Neuronal stem cell (in vitro differentiated cells): Measurements from ENCODE around the gene SEL1L3.

ENCODE experiments used
- DNase-seq: peaks from one replicate; pipeline ENCODE4 v3.0.0-alpha.2; 2013; ENCODE audit warnings: low spot score
- H2AFZ ChIP-seq: one replicate; pipeline ENCODE4 v1.6.1; 2013; ENCODE audit warnings: mild to moderate bottlenecking, low read length, inconsistent platforms
- H2AK5ac ChIP-seq: 2 replicates; pipeline ENCODE4 v1.6.1; 2013; ENCODE audit warnings: low read depth, mild to moderate bottlenecking, inconsistent platforms, low read length, moderate library complexity, mixed read lengths
- H2BK120ac ChIP-seq: 2 replicates; pipeline ENCODE4 v1.6.1; 2013; ENCODE audit warnings: low read depth, mild to moderate bottlenecking, inconsistent platforms, low read length, moderate library complexity, mixed read lengths
- H2BK12ac ChIP-seq: one replicate; pipeline ENCODE4 v1.6.1; 2013; ENCODE audit warnings: low read length, inconsistent platforms
- H2BK15ac ChIP-seq: 2 replicates; pipeline ENCODE4 v1.6.1; 2013; ENCODE audit warnings: mild to moderate bottlenecking, low read length, inconsistent platforms, mixed read lengths
- H2BK5ac ChIP-seq: one replicate; pipeline ENCODE4 v1.6.1; 2013; ENCODE audit warnings: inconsistent platforms, mild to moderate bottlenecking, low read length, moderate library complexity
- H3K14ac ChIP-seq: one replicate; pipeline ENCODE4 v1.6.1; 2013; ENCODE audit warnings: low read length, inconsistent platforms
- H3K18ac ChIP-seq: 2 replicates; pipeline ENCODE4 v1.6.1; 2013; ENCODE audit warnings: low read length, inconsistent platforms
- H3K23ac ChIP-seq: 2 replicates; pipeline ENCODE4 v1.6.1; 2013; ENCODE audit warnings: low read depth, mild to moderate bottlenecking, mixed read lengths, low read length, inconsistent platforms; ENCODE audit not compliant: poor library complexity
- H3K27ac ChIP-seq: replicated peaks from 3 replicates; pipeline ENCODE4 v1.5.1; 2013; ENCODE audit warnings: low read length, inconsistent platforms
- H3K27me3 ChIP-seq, 3 experiments: 2 replicates each; pipeline ENCODE4 v1.6.1; 2013; ENCODE audit warnings: low read length in 3 of 3, mild to moderate bottlenecking in 2 of 3, inconsistent platforms in 1 of 3, low read depth in 1 of 3, mixed read lengths in 1 of 3, moderate library complexity in 1 of 3; ENCODE audit not compliant: control insufficient read depth in 3 of 3, insufficient read depth in 3 of 3
- H3K36me3 ChIP-seq, 2 donors: replicated peaks in 1 of 2; 2 replicates each; pipeline ENCODE4 v1.6.1; 2013; ENCODE audit warnings: low read length in 2 of 2; ENCODE audit not compliant: control insufficient read depth in 2 of 2, insufficient read depth in 2 of 2
- H3K4ac ChIP-seq: 2 replicates; pipeline ENCODE4 v1.6.1; 2013; ENCODE audit warnings: inconsistent platforms, mild to moderate bottlenecking, low read length, moderate library complexity
- H3K4me1 ChIP-seq, 2 donors: 1 replicate in 1 of 2; 2 replicates in 1 of 2; pipeline ENCODE4 v1.6.1; 2013; ENCODE audit warnings: low read length in 2 of 2, low read depth in 1 of 2; ENCODE audit not compliant: control insufficient read depth in 2 of 2, insufficient read depth in 1 of 2
- H3K4me2 ChIP-seq: one replicate; pipeline ENCODE4 v1.6.1; 2013; ENCODE audit warnings: mild to moderate bottlenecking, low read length, inconsistent platforms; ENCODE audit not compliant: insufficient read depth, poor library complexity, severe bottlenecking
- H3K4me3 ChIP-seq, 2 donors: 2 replicates each; pipeline ENCODE4 v1.5.1; 2013; ENCODE audit warnings: low read length in 2 of 2, mild to moderate bottlenecking in 2 of 2, inconsistent platforms in 1 of 2, moderate library complexity in 1 of 2
- H3K79me1 ChIP-seq: one replicate; pipeline ENCODE4 v1.6.1; 2013; ENCODE audit warnings: low read depth, mild to moderate bottlenecking, inconsistent platforms, low read length, moderate library complexity
- H3K9ac ChIP-seq: one replicate; pipeline ENCODE4 v1.6.1; 2013; ENCODE audit warnings: mild to moderate bottlenecking, low read depth, low read length, inconsistent platforms; ENCODE audit not compliant: poor library complexity
- H3K9me3 ChIP-seq, 2 donors: replicated peaks in 1 of 2; 2 replicates each; pipeline versions ENCODE3 to v1.6.1; 2013; ENCODE audit warnings: low read length in 2 of 2, mild to moderate bottlenecking in 2 of 2, inconsistent platforms in 1 of 2, low read depth in 1 of 2, mixed read lengths in 1 of 2, moderate library complexity in 1 of 2; ENCODE audit not compliant: control insufficient read depth in 2 of 2, insufficient read depth in 1 of 2
- H4K8ac ChIP-seq: one replicate; pipeline ENCODE4 v1.6.1; 2013; ENCODE audit warnings: low read depth, mild to moderate bottlenecking, inconsistent platforms, low read length, moderate library complexity
- H4K91ac ChIP-seq: one replicate; pipeline ENCODE4 v1.6.1; 2013; ENCODE audit warnings: low read length, low read depth, mild to moderate bottlenecking, inconsistent platforms; ENCODE audit not compliant: poor library complexity
- WGBS, 2 donors: extraction: QIAGEN DNeasy Blood & Tissue Kit; methylation state at CpG; one replicate each; pipeline ENCODE4 v1.1.7; 2013; ENCODE audit warnings: missing lambda C conversion rate in 2 of 2, mixed read lengths in 1 of 2; ENCODE audit not compliant: insufficient read length in 2 of 2, insufficient replicate concordance in 1 of 2; ENCODE audit errors: extremely low coverage in 2 of 2; 5-methylcytosine and 5-hydroxymethylcytosine counted together

SEL1L3 gene

DNA sequence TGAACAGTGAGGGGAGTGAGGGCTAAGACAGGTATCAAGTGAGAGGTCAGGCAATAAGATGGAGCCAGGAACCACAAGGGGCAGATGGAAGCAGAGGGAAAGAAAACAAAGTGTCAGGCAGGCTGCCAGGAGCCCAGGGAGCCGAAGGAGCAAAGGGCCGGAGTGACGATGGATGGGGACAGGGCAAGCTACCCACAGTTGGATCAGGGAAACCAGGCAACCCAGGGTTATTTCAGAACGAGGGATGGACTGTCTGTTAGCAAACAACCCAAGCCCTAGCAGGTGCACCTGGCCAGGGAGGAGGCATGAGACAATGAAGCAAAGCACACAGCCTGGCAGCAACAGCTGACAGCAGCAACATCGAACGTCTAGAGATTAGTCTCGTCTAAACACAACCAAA is 39.2 kb downstream of the SEL1L3 start:
- no CpG with 5 or more reads among the region's 7 CpGs for WGBS, 2 donors
- Histone ChIP-seq H3K4ac (no peak overlapping the region), H3K18ac (peak overlapping the region; percentile 2), H3K4me1 (peaks cover 0 to 10% of the 10 kb centered on the region in 2 donors), H3K4me2 (no peak overlapping the region), H3K9ac (no peak overlapping the region), H2AK5ac (no peak overlapping the region), H3K14ac (no peak overlapping the region), H3K36me3 (no peaks in the 10 kb centered on the region), H2BK12ac (no peak overlapping the region), H4K8ac (no peak overlapping the region), H3K23ac (no peak overlapping the region), H3K27me3 (no peaks in the 10 kb centered on the region), H3K79me1 (no peaks in the 10 kb centered on the region), H3K27ac (no peak overlapping the region), H2AFZ (no peak overlapping the region), H3K9me3 (no peaks in the 10 kb centered on the region), H2BK120ac (no peak overlapping the region), H4K91ac (no peak overlapping the region), H2BK5ac (no peak overlapping the region), H3K4me3 (no peak overlapping the region), H2BK15ac (no peak overlapping the region)
- DNase-seq: no peak

DNA sequence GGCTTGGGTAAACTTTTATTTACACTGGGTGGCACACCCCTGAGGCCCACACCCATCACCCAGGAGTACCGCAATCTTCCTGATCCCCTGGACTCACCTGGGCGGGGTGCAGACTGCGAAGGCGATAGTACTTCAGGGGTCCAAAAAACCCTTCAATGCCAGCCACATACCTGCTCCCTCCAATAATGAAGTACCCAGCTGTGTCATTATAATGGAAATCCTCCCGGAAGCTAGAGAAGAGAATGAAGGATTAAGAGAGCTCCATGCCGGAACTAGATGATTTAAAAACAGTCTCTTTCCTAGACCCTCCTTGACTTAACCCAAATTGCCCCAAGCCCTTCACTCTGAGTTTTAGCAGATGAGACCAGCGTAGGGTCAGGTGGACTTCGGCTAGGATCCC is 40.9 kb downstream of the SEL1L3 start:
- H3K36me3 ChIP-seq: no peaks in the 10 kb centered on the region
- H3K4me3 ChIP-seq: no peak overlapping the region
- H2BK12ac ChIP-seq: no peak overlapping the region
- no peak overlapping the region for H3K9ac ChIP-seq
- H2BK5ac ChIP-seq: no peak overlapping the region
- no peak for DNase-seq
- H4K91ac ChIP-seq: no peak overlapping the region
- no peak overlapping the region for H2BK15ac ChIP-seq
- no peak overlapping the region for H3K27ac ChIP-seq
- H3K18ac ChIP-seq: no peak overlapping the region
- H3K14ac ChIP-seq: no peak overlapping the region
- H2BK120ac ChIP-seq: no peak overlapping the region
- H3K4me1 ChIP-seq: peaks cover 0 to 10% of the 10 kb centered on the region in 2 donors
- no peak overlapping the region for H2AFZ ChIP-seq
- no peak overlapping the region for H2AK5ac ChIP-seq
- no peak overlapping the region for H3K4me2 ChIP-seq
- no peak overlapping the region for H3K23ac ChIP-seq
- no peak overlapping the region for H4K8ac ChIP-seq
- H3K9me3 ChIP-seq: no peaks in the 10 kb centered on the region
- no peaks in the 10 kb centered on the region for H3K27me3 ChIP-seq
- H3K4ac ChIP-seq: no peak overlapping the region
- no CpG with 5 or more reads among the region's 8 CpGs for WGBS, 2 donors
- no peaks in the 10 kb centered on the region for H3K79me1 ChIP-seq

DNA sequence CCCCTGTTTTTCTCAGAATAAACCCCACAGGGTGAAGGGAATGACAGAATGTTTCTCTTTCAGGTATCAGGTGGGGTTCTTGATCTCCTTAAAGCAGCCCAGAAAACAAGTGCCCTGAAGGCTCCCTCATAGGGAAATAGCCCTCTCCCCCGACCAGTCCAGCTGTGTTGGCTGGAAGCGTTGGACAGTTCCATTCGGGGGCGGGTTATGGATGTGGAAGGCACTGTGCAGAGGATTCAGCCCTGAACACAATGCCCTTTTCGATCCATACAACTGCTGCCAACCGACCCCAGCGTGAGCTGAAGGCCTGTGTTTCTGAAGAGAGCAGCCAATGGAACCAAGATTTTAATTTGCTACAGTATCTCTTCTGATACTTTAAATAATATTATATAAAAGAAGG is 41.5 kb downstream of the SEL1L3 start:
- peaks cover 0 to 1% of the 10 kb centered on the region in 2 donors for H3K36me3 ChIP-seq
- no peak overlapping the region for H3K18ac ChIP-seq
- no peak overlapping the region for H2AK5ac ChIP-seq
- H2BK12ac ChIP-seq: no peak overlapping the region
- no peak overlapping the region for H3K23ac ChIP-seq
- H2BK5ac ChIP-seq: no peak overlapping the region
- no peaks in the 10 kb centered on the region for H3K27me3 ChIP-seq
- no peak overlapping the region for H2BK120ac ChIP-seq
- H3K4me3 ChIP-seq: no peak overlapping the region
- no peaks in the 10 kb centered on the region for H3K9me3 ChIP-seq
- no peak overlapping the region for H3K4me2 ChIP-seq
- no peak overlapping the region for H4K8ac ChIP-seq
- no peak overlapping the region for H3K9ac ChIP-seq
- no peak overlapping the region for H3K4ac ChIP-seq
- no peak overlapping the region for H2AFZ ChIP-seq
- H3K27ac ChIP-seq: no peak overlapping the region
- H3K79me1 ChIP-seq: peaks cover under 1% of the 10 kb centered on the region
- H4K91ac ChIP-seq: no peak overlapping the region
- H2BK15ac ChIP-seq: no peak overlapping the region
- DNase-seq: no peak
- no peak overlapping the region for H3K14ac ChIP-seq
- no CpG with 5 or more reads among the region's 7 CpGs for WGBS, 2 donors
- H3K4me1 ChIP-seq: peaks cover 0 to 10% of the 10 kb centered on the region in 2 donors

DNA sequence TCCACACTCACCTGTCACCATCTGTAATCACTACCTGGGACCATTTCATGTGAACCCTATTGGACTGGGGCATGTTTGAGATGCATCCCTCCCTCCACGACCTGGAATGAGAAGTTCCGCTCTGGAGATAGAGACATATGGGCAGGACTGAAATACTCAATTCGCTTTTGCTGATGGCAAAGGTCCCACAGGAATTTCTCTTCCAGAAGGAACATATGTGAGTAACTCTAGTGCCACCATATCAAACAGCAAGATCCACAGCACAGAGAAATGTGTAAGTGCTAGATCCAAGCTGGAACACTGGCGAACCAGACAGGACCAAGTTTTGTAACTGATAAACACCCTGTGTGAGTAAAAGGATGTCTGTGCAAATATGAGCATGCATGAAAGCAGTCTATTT is 43.9 kb downstream of the SEL1L3 start:
- H2BK12ac ChIP-seq: no peak overlapping the region
- no peak overlapping the region for H3K18ac ChIP-seq
- H3K79me1 ChIP-seq: peaks cover 2% of the 10 kb centered on the region
- H3K23ac ChIP-seq: no peak overlapping the region
- no peaks in the 10 kb centered on the region for H3K27me3 ChIP-seq
- H4K91ac ChIP-seq: no peak overlapping the region
- H2BK15ac ChIP-seq: no peak overlapping the region
- H2BK5ac ChIP-seq: no peak overlapping the region
- no peak overlapping the region for H4K8ac ChIP-seq
- no peak overlapping the region for H2AK5ac ChIP-seq
- no peak overlapping the region for H3K4ac ChIP-seq
- H2AFZ ChIP-seq: no peak overlapping the region
- WGBS, 2 donors: no CpG with 5 or more reads among the region's 4 CpGs
- H3K4me3 ChIP-seq: no peak overlapping the region
- H3K4me2 ChIP-seq: no peak overlapping the region
- no peaks in the 10 kb centered on the region for H3K9me3 ChIP-seq
- H3K14ac ChIP-seq: no peak overlapping the region
- H3K9ac ChIP-seq: no peak overlapping the region
- peaks cover 0 to 2% of the 10 kb centered on the region in 2 donors for H3K36me3 ChIP-seq
- DNase-seq: no peak
- H3K4me1 ChIP-seq: peaks cover 6 to 17% of the 10 kb centered on the region in 2 donors
- no peak overlapping the region for H3K27ac ChIP-seq
- no peak overlapping the region for H2BK120ac ChIP-seq
